ENCODE data around the gene SNIP1.
A peak's percentile ranks its signal among the peaks of the same experiment; 100 is the strongest.
"Not testable (repeated sequence)": the region's sequence is repeated elsewhere in the genome, so short reads cannot be mapped to it uniquely, and the experiment has no call there.

The SNIP1 gene

GRCh38 chr1:37558411-37558810, 4.3 kb upstream of the SNIP1 start:
- DNase-seq, result no peak

GRCh38 chr1:37557402-37557801, 3.3 kb upstream of the SNIP1 start:
- no peak for DNase-seq

GRCh38 chr1:37556712-37557196, 2.7 kb upstream of the SNIP1 start, which contains the start of gene DNALI1:
Gene DNALI1, plus strand, starts transcription at chr1:37556940. Its CDS starts 55 bp downstream, at chr1:37556995.
- DNase-seq, result peak; percentile 29

GRCh38 chr1:37553598-37553926, 531 bp downstream of the SNIP1 start:
- DNase-seq, result no peak

GRCh38 chr1:37549341-37549740, 4.8 kb downstream of the SNIP1 start:
- no peak for DNase-seq

- no peak for DNase-seq
These were observed 9.1 kb downstream of the SNIP1 start for GRCh38 chr1:37545019-37545418.

GRCh38 chr1:37544530-37544929, 9.6 kb downstream of the SNIP1 start:
- DNase-seq, result no peak

GRCh38 chr1:37540036-37540785, 13.9 kb downstream of the SNIP1 start:
- no peak for DNase-seq

GRCh38 chr1:37539154-37539553, 14.9 kb downstream of the SNIP1 start:
- DNase-seq, result not testable (repeated sequence)

GRCh38 chr1:37537378-37537777, 16.7 kb downstream of the SNIP1 start:
- no peak for DNase-seq

- no peak for DNase-seq
These were observed 20.6 kb downstream of the SNIP1 start for GRCh38 chr1:37533317-37534093.

- not testable (repeated sequence) for DNase-seq
These were observed 21.5 kb downstream of the SNIP1 start for GRCh38 chr1:37532418-37533156.

GRCh38 chr1:37529888-37530287, 24.2 kb downstream of the SNIP1 start:
- not testable (repeated sequence) for DNase-seq

GRCh38 chr1:37519613-37520012, 34.5 kb downstream of the SNIP1 start:
- DNase-seq, result no peak

GRCh38 chr1:37518929-37519328, 35.2 kb downstream of the SNIP1 start:
- DNase-seq, result not testable (repeated sequence)

- not testable (repeated sequence) for DNase-seq
These were observed 35.9 kb downstream of the SNIP1 start for GRCh38 chr1:37518241-37518640.

- DNase-seq, result no peak
These were observed 36.5 kb downstream of the SNIP1 start for GRCh38 chr1:37517569-37517968.

GRCh38 chr1:37515185-37516034, 38.7 kb downstream of the SNIP1 start:
- no peak for DNase-seq

GRCh38 chr1:37514350-37515184, 39.5 kb downstream of the SNIP1 start, which contains the start of gene MEAF6:
Gene MEAF6, minus strand, starts transcription at chr1:37514766. Its CDS starts 20 bp downstream, at chr1:37514746.
- peak; percentile 93 for DNase-seq

- peak; percentile 9 for DNase-seq
These were observed 40.2 kb downstream of the SNIP1 start for GRCh38 chr1:37513795-37514349.

- DNase-seq, result no peak
These were observed 44.9 kb downstream of the SNIP1 start for GRCh38 chr1:37509181-37509580.

Data from suppressor macrophage treated with lipopolysaccharide for 4 hours (primary cell).